Measurements from ENCODE around the gene MAGI2.
"Not testable (repeated sequence)": the region's sequence is repeated elsewhere in the genome, so short reads cannot be mapped to it uniquely, and the experiment has no call there.

The MAGI2 gene

GRCh38 chr7:79137942-79138341 lies 315.5 kb downstream of the MAGI2 start:
- DNase-seq = no peak

- DNase-seq = no peak
These were observed 320.5 kb downstream of the MAGI2 start for GRCh38 chr7:79132844-79133451.

DNA sequence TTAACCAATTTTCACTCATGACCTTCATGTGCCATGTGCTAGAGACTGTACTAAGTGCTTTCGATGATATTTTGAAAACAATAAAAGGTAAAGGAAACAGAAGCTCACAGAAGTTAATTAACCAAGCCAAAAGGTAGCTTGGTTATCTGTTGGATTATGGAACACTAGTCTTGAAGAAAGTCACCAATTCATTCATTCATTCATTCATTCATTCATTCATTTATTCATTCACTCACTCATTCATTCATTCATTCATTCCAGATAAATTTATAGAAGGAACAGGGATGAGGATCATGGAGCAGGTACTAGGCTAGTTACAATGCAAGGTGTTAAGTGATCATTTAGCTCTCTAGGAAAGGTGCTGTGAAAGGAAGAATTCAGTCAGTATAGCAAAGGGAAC lies 322.8 kb downstream of the MAGI2 start:
- no peak for DNase-seq

- no peak for DNase-seq
These were observed 329.1 kb downstream of the MAGI2 start for GRCh38 chr7:79124331-79124730.

GRCh38 chr7:79118143-79118542 lies 335.3 kb downstream of the MAGI2 start:
- DNase-seq = no peak

DNA sequence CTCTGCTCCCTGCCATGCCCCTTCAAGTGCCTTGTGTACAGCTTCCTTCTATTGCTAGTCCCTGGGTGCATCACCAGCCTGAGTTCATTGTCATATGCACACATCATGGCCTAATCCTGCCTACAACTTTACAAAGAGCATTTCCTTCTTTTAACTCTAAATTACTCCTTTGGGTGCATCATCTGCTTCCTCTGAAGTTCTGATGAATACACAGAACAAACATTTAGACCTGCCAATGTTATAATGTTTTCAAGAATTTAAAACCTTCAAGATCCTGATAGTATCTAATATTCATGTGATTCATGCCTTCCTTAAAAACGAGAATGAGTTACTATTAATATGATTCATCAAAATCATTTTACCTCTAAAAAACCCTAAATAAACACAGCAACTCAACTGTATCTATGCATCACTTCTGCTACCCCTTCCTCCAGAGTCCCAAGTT lies 357.1 kb downstream of the MAGI2 start:
- no peak for DNase-seq

GRCh38 chr7:79093421-79093820 lies 360.0 kb downstream of the MAGI2 start:
- no peak for DNase-seq

GRCh38 chr7:79091661-79092060 lies 361.8 kb downstream of the MAGI2 start:
- no peak for DNase-seq

- DNase-seq = no peak
These were observed 362.5 kb downstream of the MAGI2 start for GRCh38 chr7:79091011-79091410.

- no peak for DNase-seq
These were observed 362.9 kb downstream of the MAGI2 start for GRCh38 chr7:79090543-79090942.

GRCh38 chr7:79084423-79084822 lies 369.0 kb downstream of the MAGI2 start:
- no peak for DNase-seq

DNA sequence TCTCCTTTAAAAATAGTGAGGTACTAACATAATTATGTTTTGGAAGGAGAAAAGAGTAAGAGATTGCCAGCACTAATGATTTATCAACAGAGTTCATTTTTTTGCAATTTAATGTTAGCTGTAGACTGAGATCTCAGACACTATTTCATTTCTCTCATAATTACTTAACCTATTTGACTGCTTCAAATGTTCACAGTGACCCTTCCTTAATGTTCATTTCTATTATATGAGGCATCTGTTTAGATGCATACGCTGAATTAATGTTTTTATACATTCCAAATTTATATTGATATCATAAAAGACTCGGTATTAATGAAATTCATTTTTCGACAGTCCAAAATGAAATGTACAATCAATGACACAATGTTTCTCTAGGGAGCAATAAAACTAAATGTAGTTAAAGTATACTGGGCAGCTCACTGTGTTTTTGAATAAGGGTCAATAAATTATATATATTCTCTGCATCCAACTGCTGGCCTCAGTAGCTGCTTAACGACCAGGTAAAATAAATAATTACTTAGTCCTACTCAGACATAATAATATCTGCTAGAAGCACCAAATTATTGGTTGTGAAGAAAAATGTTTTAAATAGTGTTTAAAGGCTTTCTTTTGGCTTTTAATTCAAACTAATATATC lies 373.4 kb downstream of the MAGI2 start:
- no peak for DNase-seq

- DNase-seq = no peak
These were observed 375.2 kb downstream of the MAGI2 start for GRCh38 chr7:79078273-79078672.

DNA sequence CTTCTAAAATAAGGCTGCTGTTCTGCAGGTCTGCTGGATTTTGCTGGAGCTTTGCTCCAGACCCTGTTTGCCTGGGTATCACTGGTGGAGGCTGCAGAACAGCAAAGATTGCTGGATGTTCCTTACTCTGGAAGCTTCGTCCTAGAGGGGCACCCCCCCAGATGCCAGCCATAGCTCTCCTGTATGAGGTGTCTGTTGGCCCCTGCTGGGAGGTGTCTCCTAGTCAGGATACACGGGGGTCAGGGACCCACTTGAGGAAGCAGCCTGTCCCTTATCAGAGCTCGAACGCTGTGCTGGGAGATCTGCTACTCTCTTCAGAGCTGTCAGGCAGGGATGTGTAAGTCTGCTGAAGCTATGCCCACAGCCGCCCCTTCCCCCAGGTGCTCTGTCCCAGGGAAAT lies 382.3 kb downstream of the MAGI2 start:
- DNase-seq = not testable (repeated sequence)

DNA sequence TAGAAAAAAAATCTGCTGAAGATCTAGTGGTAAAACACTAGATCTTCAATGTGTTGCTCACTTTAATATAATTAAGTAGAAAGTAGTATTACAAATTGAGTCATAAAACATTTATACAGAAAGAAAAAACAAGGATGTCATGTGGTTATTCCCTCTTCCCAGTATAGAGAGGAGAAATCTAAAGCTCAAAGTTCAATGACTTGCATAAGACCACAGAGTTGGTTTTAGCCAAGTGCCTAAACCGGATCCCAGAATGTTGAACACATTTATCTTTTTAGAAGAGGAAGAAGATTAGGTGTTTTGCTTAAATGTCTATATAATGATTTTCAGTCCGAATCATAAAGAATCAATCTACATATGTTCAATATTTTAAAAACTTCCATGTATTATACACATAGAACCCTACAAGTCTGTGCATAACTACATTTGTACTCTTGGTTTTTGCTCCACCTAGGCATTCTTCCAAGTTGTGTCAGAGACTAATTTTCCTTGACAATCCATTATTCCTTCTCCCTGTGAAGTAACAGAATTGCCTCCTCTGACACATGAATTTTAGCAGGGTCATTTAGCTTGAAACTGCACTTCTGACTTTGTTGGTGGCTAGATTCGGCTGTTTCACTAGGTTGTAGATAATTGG lies 389.2 kb downstream of the MAGI2 start:
- no peak for DNase-seq

- DNase-seq = no peak
These were observed 390.3 kb downstream of the MAGI2 start for GRCh38 chr7:79063019-79063698.

GRCh38 chr7:79060498-79060897 lies 393.0 kb downstream of the MAGI2 start:
- no peak for DNase-seq

GRCh38 chr7:79055722-79056415 lies 397.6 kb downstream of the MAGI2 start:
- DNase-seq = no peak

GRCh38 chr7:79051915-79052314 lies 401.6 kb downstream of the MAGI2 start:
- DNase-seq = no peak

DNA sequence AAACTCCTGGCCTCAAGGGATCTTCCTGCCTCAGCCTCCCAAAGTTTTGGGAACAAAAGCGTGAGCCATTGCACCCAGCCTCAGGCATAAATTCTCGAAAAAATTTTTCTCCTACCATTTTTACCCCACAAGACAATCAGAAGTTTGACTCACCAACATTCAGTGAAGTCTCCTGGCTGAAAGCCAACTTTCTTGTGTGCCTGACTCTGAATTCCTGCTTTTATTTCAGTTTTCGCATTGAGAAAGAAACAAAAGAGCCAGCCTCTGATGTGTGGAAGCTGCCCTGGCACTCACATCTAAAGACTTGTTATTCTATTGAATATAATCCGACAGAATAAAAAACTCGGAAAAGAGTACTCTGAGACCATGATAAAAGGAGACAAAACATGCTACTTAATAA lies 402.9 kb downstream of the MAGI2 start:
- no peak for DNase-seq

- no peak for DNase-seq
These were observed 407.4 kb downstream of the MAGI2 start for GRCh38 chr7:79046061-79046460.

DNA sequence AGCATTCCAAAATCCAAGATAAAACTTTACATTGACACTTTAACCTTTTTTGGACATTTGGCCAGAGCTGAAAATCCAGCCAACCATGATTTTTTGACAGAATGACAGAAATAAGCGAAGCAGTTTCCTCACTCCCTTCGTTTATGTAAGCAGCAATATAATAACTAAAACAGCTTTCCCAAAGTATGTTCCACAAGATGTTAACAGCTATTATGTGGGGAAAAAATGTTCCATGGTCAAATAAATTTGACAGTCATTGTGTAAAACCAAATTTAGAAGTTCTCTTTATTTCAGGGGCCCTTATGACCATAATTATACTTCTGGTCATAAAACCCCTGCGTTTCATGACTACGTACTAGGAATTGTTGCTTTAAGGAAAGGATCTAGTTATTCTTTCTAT lies 416.5 kb downstream of the MAGI2 start:
- no peak for DNase-seq

DNA sequence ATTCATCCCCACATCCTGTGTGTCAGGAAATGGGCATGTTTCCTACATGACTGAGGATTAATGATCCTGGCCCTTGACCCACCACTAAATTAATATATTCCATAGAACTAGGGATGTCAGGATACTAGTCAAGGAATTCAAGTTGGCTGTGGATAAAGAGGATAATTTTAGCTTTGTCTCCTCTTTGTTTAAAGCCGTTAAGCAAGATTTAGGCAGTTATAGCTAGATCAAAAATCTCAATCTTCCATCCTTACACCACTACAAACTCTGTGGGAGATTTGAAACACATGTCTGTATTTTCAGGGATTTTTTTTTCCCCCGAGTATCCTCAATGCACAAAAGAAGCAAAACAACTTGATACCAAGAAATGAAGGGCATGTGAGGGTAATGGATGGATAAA lies 417.1 kb downstream of the MAGI2 start:
- no peak for DNase-seq
